Adipocyte (in vitro differentiated cells): ENCODE data around the gene RPL36AL.

Experiments
- DNase-seq: peaks from one replicate; pipeline ENCODE4 v3.0.0-alpha.2; 2015; ENCODE audit warnings: low read depth
- H3K27me3 ChIP-seq: replicated peaks from 2 replicates; pipeline ENCODE4 v1.7.0; 2013; ENCODE audit warnings: mild to moderate bottlenecking, low read length, moderate library complexity; ENCODE audit not compliant: control insufficient read depth, insufficient read depth
- H3K36me3 ChIP-seq: 2 replicates; pipeline ENCODE4 v1.7.0; 2013; ENCODE audit warnings: low read length, mild to moderate bottlenecking, moderate library complexity; ENCODE audit not compliant: control insufficient read depth, insufficient read depth, severe bottlenecking
- H3K4me1 ChIP-seq: 2 replicates; pipeline ENCODE4 v1.7.0; 2013; ENCODE audit warnings: mild to moderate bottlenecking, low read length, moderate library complexity; ENCODE audit not compliant: control insufficient read depth, insufficient read depth
- H3K4me3 ChIP-seq: 2 replicates; pipeline ENCODE4 v1.7.0; 2013; ENCODE audit warnings: mild to moderate bottlenecking, low read length, moderate library complexity
- H3K9ac ChIP-seq: 2 replicates; pipeline ENCODE4 v1.7.0; 2013; ENCODE audit warnings: mild to moderate bottlenecking, low read length, moderate library complexity
- H3K9me3 ChIP-seq: 2 replicates; pipeline ENCODE4 v1.7.0; 2013; ENCODE audit warnings: mild to moderate bottlenecking, low read length, moderate library complexity; ENCODE audit not compliant: control insufficient read depth

RPL36AL gene

DNA sequence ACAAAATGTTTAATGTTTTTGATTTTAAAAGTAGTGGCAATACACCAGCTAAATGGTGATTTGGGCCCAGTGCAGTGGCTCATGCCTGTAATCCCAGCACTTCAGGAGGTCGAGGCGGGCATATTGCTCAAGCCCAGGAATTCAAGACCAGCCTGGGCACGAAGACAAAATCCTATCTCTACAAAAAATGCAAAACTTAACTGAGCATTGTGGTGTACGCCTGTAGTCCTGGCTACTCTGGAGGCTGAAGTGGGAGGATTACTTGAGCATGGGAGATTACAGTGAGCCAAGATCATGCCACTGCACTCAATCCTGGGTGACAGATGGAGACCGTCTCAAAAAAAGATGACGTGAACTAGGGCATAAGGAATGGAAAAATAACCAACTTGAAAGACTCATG lies 4.7 kb downstream of the RPL36AL start:
- Histone ChIP-seq H3K4me1 (peaks cover 20% of the 10 kb centered on the region), H3K9ac (no peak overlapping the region), H3K9me3 (no peaks in the 10 kb centered on the region), H3K36me3 (peaks cover 23% of the 10 kb centered on the region), H3K4me3 (no peak overlapping the region), H3K27me3 (no peaks in the 10 kb centered on the region)
- no peak for DNase-seq

DNA sequence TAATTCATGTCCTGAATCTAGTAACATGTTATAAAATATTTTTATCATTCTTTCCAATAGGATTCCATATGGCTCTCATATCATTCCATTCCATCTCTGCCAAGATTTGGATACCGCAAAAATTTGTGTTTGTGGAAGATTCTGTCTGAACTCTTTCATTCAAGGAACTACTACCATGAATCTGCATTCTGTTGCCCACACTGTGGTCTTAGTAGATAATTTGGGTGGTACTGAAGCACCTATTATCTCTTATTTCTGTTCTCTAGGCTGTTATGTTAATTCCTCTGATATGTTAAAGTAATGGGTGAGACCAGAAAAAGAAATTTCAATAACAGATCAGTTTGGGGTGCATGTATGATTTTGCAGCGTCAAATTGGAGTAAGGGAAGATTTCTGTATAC lies 6.2 kb downstream of the RPL36AL start:
- peaks cover 23% of the 10 kb centered on the region for H3K36me3 ChIP-seq
- peaks cover 19% of the 10 kb centered on the region for H3K4me1 ChIP-seq
- H3K27me3 ChIP-seq, result no peaks in the 10 kb centered on the region
- no peak for DNase-seq
- H3K4me3 ChIP-seq, result no peak overlapping the region
- no peaks in the 10 kb centered on the region for H3K9me3 ChIP-seq
- H3K9ac ChIP-seq, result no peak overlapping the region

DNA sequence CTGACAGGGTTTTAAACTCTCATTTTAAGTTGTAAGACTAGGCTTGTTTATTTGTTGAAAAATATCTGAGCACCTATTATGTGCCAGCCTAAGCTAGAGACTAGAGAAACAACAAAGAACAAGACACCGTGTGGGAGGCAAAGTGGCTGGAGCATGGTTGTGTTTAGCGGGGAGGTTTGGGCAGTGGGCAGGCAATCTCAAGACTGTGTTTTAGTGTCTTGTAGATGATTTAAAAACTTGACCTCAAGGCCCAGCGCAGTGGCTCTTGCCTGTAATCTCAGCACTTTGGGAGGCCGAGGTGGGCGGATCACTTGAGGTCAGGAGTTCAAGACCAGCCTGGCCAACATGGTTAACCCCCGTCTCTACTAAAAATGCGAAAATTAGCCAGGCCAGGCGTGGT lies 7.8 kb downstream of the RPL36AL start:
- H3K9me3 ChIP-seq, result no peaks in the 10 kb centered on the region
- peaks cover 8% of the 10 kb centered on the region for H3K36me3 ChIP-seq
- no peak for DNase-seq
- no peaks in the 10 kb centered on the region for H3K27me3 ChIP-seq
- no peak overlapping the region for H3K9ac ChIP-seq
- peaks cover 11% of the 10 kb centered on the region for H3K4me1 ChIP-seq
- no peak overlapping the region for H3K4me3 ChIP-seq

DNA sequence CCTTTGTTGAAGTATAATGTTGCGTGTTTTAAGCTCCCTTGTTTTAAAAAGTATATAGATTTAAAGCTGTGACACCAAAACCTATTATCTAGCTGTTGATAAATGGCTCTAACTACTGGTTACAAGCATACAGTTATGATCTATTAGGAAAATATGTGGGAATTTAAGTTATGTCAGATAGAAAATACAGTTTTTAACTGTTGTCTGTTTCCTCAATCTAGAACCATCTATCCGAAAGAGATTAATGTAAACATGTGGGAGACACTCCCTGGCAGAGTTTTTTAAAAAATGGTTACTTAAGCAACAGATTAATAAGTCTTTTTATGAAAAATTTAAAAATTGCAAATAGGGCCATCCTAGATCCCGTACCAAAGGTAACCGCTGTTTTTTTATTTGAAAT lies 8.2 kb downstream of the RPL36AL start:
- H3K27me3 ChIP-seq, result no peaks in the 10 kb centered on the region
- H3K9ac ChIP-seq, result no peak overlapping the region
- H3K9me3 ChIP-seq, result no peaks in the 10 kb centered on the region
- no peak for DNase-seq
- H3K4me1 ChIP-seq, result peaks cover 6% of the 10 kb centered on the region
- H3K36me3 ChIP-seq, result peaks cover 4% of the 10 kb centered on the region
- H3K4me3 ChIP-seq, result no peak overlapping the region

DNA sequence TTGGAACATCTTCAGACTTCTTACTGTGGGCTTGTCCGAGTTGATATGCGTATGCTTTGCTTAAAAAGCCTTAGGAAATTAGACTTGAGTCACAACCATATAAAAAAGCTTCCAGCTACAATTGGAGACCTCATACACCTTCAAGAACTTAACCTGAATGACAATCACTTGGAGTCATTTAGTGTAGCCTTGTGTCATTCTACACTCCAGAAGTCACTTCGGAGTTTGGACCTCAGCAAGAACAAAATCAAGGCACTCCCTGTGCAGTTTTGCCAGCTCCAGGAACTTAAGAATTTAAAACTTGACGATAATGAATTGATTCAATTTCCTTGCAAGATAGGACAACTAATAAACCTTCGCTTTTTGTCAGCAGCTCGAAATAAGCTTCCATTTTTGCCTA lies 12.8 kb downstream of the RPL36AL start:
- Histone ChIP-seq H3K9me3 (no peaks in the 10 kb centered on the region), H3K36me3 (peaks cover 14% of the 10 kb centered on the region), H3K4me3 (no peak overlapping the region), H3K4me1 (no peaks in the 10 kb centered on the region), H3K9ac (no peak overlapping the region), H3K27me3 (no peaks in the 10 kb centered on the region)
- DNase-seq, result no peak

DNA sequence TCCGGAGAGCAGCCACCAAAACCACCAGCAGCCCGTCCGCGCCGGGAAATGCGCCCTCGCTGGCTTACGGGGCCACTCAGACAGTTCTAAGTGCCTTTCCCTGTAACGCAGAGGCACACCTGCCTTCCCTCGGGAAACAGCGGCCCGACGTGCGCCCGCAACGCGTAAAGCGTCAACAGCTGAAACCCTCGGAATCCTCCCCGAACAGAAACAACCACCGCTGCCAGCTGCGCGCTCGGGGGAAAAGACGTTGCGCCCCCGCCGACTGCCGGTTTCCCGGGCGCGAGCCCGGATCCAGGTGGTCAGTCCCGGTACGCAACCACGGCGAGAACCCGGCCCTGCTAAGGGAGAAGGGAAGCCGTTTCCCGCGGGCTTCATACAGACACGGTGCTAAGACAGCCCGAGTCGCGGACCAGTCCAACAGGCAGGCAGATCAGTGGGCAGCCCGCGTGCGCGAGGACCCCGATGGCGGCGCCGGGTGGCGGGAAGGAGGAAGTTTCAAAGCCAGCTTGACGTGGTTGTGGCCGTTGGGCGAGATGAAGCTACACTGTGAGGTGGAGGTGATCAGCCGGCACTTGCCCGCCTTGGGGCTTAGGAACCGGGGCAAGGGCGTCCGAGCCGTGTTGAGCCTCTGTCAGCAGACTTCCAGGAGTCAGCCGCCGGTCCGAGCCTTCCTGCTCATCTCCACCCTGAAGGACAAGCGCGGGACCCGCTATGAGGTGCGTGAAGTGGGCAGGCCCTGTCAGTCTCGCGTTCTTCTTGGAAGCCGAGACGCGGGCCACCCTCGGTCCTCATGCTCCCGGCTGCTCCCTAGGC lies 21.7 kb downstream of the RPL36AL start, which contains the start of gene LRR1:
TSS of gene LRR1 (plus strand) at position 456 of the 816 bp plus-strand sequence. CDS start at position 537, 81 bp downstream.
- H3K27me3 ChIP-seq, result no peaks in the 10 kb centered on the region
- H3K36me3 ChIP-seq, result peaks cover 4% of the 10 kb centered on the region
- peak; percentile 87 for DNase-seq
- peak within 1 kb of the TSS; percentile 98 for H3K9ac ChIP-seq
- H3K9me3 ChIP-seq, result no peaks in the 10 kb centered on the region
- H3K4me3 ChIP-seq, result peak within 1 kb of the TSS; percentile 98
- peaks cover 22% of the 10 kb centered on the region for H3K4me1 ChIP-seq

DNA sequence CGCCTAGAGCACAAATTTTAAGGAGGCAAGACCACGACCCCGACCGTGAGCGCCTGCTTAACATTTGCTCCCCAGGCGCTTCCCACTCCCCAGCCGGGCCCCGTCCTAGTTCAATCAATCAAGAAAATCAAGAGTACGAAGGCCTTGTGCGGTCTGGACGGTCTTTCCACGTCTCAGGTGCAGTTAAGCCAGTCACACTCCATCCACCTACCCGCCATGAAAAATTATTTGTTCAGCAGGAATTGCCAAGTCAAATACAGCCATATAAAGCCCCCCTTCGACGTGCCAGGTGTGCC lies 22.3 kb downstream of the RPL36AL start:
- peak; percentile 55 for DNase-seq
- H3K36me3 ChIP-seq, result peaks cover 2% of the 10 kb centered on the region

DNA sequence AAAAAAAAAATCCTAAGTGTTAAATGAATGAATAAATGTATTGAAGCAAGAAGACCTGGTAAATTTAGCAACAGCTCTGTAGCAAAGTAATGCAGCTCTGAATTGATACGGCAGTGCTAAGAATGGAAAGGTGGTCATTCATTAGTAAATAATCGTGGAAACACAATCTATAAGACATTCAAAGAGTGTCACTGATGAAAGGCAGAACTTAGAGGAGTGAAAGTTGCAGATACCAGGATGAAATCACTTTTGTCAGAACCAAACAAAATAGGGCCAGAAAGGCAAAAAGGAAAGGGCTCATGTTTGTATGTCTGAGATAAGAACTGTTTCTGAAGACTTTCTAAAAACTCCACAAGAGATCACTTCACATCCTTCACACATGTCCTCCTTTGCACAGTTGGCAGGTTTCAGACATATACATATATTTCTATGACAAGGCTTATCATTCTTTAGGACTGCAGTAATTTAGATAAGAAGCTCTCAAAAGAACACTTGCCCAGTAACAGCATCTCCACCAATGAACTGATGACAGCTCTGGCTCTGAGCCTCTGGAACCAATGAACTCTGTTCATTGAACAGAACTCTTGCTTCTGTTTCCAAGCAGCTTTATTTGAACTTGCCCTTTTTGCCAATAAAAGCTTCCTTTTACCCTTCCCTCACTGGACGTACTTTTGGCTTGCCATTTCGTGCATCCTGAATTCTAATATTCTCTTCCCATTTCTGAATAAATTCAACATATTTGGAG lies 25.9 kb downstream of the RPL36AL start:
- Histone ChIP-seq H3K9me3 (no peaks in the 10 kb centered on the region), H3K4me1 (peaks cover 22% of the 10 kb centered on the region), H3K9ac (peak overlapping the region; percentile 53), H3K36me3 (no peaks in the 10 kb centered on the region), H3K27me3 (no peaks in the 10 kb centered on the region), H3K4me3 (peak overlapping the region; percentile 55)
- peak; percentile 62 for DNase-seq

More for the DNA sequence above, 22.3 kb downstream of the RPL36AL start:
- Histone ChIP-seq H3K27me3 (no peaks in the 10 kb centered on the region), H3K4me1 (peaks cover 22% of the 10 kb centered on the region), H3K9ac (peak overlapping the region; percentile 98), H3K9me3 (no peaks in the 10 kb centered on the region), H3K4me3 (peak overlapping the region; percentile 98)

DNA sequence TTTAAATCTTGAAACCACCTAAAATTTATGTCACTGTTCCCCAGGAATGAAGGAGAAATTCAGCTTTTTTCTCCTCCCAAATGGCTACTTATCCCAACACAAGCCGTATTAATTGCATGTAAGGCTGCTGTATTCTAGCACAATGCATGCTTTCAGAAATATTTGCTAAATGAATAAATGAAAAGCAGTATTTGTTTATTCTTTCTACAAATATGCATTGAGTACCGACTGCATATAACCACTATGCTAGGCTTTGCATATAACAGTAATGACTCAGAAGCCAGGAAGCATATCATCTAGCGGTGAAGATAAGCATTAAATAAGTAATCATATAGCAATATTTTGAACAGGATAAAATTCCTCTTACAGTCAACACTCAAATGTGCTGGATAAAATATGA lies 27.4 kb downstream of the RPL36AL start:
- H3K27me3 ChIP-seq, result no peaks in the 10 kb centered on the region
- DNase-seq, result peak; percentile 69
- no peak overlapping the region for H3K4me3 ChIP-seq
- H3K9me3 ChIP-seq, result no peaks in the 10 kb centered on the region
- no peak overlapping the region for H3K9ac ChIP-seq
- peaks cover 22% of the 10 kb centered on the region for H3K4me1 ChIP-seq
- H3K36me3 ChIP-seq, result no peaks in the 10 kb centered on the region

DNA sequence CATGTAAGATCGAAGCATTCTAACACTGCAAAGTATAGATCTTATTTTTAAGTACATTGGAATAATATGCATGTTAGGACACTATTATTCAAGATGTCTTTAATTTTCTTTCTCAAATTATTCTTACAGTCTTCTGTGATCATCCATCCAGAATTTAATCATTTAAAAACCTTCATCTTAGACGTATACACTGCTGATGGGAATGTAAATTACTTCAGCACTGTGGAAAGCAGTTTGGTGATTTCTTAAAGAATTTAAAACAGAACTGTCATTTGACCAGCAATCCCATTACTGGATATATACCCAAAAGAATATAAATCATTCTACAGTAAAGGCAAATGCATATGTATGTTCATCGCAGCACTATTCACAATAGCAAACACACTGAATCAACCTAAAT lies 31.0 kb downstream of the RPL36AL start:
- Histone ChIP-seq H3K9me3 (no peaks in the 10 kb centered on the region), H3K4me3 (no peak overlapping the region), H3K4me1 (peaks cover 10% of the 10 kb centered on the region), H3K27me3 (no peaks in the 10 kb centered on the region), H3K36me3 (peaks cover 3% of the 10 kb centered on the region), H3K9ac (no peak overlapping the region)
- no peak for DNase-seq

DNA sequence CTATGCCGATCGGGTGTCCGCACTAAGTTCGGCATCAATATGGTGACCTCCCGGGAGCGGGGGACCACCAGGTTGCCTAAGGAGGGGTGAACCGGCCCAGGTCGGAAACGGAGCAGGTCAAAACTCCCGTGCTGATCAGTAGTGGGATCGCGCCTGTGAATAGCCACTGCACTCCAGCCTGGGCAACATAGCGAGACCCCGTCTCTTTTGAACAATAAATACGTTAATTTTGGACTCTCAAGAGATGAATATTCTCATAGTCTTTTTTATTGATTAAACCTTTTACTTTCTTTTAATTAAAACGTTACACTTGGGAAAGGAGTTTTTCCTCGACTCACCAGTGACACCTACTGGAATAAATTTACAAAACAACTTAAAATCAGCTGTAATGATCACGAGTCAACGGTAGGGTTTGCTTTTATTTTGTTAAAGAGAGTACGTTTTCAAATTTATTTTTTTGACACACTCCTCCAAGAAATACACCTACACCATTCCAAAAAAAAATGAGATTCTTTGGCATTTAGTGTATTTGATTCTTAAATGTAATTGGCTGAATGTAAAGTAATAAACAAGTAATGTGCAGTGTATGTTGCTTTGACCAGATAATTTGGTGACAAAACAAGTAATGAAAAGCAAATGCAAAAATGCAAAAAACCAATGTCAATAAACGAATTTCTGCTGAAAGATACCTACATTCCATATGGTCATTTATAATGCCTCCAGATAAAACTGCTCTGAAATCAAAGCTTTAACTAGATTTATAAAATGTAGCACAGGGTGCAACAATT lies 33.6 kb downstream of the RPL36AL start:
- Histone ChIP-seq H3K9me3 (no peaks in the 10 kb centered on the region), H3K4me3 (peak overlapping the region; percentile 95)

More for the DNA sequence above, 33.6 kb downstream of the RPL36AL start:
- Histone ChIP-seq H3K4me1 (peaks cover 23% of the 10 kb centered on the region), H3K9ac (peak overlapping the region; percentile 76), H3K27me3 (no peaks in the 10 kb centered on the region), H3K36me3 (peaks cover 26% of the 10 kb centered on the region)
- peak; percentile 89 for DNase-seq
